Measurements from ENCODE around the gene SPNS1.

SPNS1 gene

DNA sequence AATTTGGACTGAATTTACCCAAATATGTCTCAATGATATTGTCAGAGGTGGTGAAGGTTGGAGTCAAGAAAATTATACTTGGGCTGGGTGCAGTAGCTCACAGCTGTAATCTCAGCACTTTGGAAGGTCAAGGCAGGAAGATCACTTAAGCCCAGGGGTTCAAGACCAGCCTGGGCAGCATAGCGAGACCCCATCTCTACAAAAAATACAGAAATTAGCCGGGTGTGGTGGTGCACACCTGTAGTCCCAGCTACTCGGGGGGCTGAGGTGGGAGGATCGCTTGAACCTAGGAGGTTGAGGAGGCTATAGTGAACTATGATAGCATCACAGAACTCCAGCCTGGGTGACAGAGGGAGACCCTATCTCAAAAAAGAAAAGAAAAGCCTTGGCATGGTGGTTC is 51.2 kb downstream of the SPNS1 start:
- no peak for DNase-seq (ENCODE audit: low read depth, low spot score)

DNA sequence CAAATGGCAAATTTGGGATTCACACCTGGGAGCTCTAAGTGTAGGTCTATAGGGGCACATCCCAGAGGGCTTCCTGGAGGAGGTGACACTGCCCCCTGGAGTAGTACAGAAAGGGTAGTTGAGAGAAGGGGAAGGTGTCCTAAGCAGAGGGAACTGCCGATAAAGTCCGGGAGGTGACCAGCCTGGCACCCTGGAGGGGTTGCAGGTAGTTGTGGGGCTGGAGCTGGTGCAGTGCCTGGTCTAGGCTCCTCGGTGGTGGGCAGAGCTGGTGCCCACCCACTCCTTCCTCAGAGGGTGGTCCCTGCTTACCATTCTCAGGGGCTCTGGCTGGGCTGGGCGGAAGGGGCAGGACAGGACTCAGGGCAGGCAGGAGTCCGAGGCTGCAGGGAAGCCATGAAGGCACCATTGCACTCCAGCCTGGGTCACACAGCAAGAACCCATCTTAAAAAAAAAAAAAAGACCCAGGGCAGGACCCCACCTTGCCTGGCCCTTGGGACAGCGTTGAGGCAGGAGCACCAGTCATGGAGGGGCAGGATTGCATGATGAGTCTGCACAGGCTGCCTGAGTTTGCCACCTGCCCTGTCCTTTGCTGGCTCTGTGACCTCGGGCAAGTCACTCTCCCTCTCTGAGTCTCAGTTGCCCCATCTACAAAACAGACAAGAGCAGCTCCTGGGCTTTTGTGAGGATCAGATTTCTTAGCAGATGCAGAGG is 54.0 kb downstream of the SPNS1 start:
- DNase-seq (ENCODE audit: low read depth, low spot score): no peak

DNA sequence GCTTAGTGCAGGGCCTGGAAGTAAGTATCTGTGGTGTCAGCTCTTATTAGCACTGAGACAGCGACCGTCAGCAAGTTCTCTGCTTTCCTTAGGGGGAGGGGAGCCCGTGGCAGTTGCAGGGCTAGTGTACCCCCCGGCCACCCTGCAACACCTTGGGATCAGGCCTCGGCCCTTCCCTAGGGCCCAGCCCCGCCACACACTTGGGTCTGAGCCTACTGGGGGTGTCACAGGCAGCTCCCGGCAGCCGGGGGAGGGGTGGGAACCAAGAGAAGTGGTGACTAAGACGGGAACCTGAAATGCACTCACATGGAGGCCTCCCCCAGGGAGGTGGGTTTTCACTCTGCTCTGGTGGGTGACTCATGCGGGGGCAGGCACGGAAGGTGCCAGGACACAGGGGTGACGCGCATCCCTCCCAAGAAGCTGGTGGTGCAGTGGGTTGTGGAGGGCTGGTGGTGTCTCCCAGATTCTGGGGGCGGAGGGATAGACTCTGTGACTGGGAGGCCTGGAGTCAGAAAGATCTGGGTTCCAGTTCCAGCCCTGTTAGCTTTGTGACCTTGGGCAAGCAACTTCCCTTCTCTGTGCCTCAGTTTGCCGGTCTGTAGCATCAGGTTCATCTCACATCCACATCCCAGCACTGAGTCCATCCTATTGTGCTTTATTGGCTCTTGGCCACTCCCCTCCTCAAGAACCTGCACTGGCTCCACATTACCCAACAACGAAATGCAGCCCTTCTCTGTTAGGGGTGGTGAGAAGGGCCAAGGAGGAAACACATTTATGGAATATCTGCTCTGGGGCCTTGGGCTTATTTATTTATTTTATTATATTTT is 54.8 kb downstream of the SPNS1 start:
- DNase-seq (ENCODE audit: low read depth, low spot score): peak; percentile 78

DNA sequence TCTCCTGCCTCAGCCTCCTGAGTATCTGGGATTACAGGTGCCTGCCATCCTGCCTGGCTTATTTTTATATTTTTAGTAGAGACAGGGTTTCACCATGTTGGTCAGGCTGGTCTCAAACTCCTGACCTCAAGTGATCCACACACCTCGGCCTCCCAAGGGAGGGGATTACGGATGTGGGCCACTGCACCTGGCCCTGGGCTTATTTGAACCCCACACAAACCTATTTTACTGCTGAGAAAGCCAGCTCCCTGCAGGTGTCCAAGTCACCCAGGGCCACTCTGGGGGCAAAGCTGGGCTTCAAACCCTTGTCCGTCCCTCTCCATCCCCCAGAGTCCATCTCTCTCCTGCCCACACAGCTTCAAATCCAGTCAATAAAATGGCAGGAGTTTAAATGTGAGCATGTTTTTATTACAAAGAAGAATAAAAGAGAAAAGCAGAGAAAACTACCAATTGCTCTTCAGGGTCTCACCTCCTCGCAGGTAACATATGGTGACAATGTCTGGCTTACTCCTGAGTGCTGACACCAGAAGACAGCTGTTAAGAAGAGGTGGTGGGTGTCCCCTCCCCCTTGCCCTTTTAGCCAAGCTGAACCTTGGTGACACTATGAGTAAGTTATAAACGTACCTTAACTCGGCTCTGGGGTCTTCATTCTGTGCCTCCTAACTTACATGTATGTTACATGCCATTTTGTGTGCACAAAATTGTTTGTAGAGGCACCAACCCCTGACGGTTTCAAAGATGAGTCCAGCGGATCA is 55.7 kb downstream of the SPNS1 start:
- no peak for DNase-seq (ENCODE audit: low read depth, low spot score)

Measured in ELF-1 (cell line).